Measurements from ENCODE around the gene PCSK6.

- TF ChIP-seq CTCF (IDR thresholded peaks at IDR 0.05; ENCODE audit: insufficient read depth, low read length) (no peak), GABPA (IDR thresholded peaks at IDR 0.05; ENCODE audit: low read depth) (no peak), POLR2AphosphoS5 (IDR thresholded peaks at IDR 0.05; ENCODE audit: low read depth) (no peak)
These were observed 43.7 kb downstream of the PCSK6 start for GRCh38 chr15:101445562-101446517.

Measured in HL-60 (cell line).